ENCODE results near the gene SNX18. TPM values are rescaled to one million over a fixed set of nuclear protein-coding genes. Genes with fewer than 3 reads are reported as not detected.

Gene SNX18
- polyA plus RNA-seq, 1 of the 3 experiments (the other 2 are of a cell fraction) = 4.6 TPM

Other genes starting within 250 kb of the SNX18 start
- gene ARL15, start 207.2 kb upstream of the SNX18 start, polyA plus RNA-seq (2012; rRNA removed) = 6.4 and 11.0 TPM in 2 replicates
- 3.3 TPM in 2 replicates for gene HSPB3, start 62.1 kb upstream of the SNX18 start, polyA plus RNA-seq (2012; rRNA removed)